GM19025 (cell line): Measurements from ENCODE around the gene C1S.

ENCODE experiments used
- ATAC-seq: cut with Tn5 transposase; IDR thresholded peaks from one replicate; pipeline ENCODE4 v1.9.1; 2021; ENCODE audit warnings: mild to moderate bottlenecking, low read depth, moderate library complexity; ENCODE audit not compliant: unreplicated experiment

Gene C1S

GRCh38 chr12:7073946-7074345, 13.4 kb downstream of the C1S start:
- no peak for ATAC-seq

- ATAC-seq = no peak
Observed at GRCh38 chr12:7075518-7075917, 15.0 kb downstream of the C1S start.

DNA sequence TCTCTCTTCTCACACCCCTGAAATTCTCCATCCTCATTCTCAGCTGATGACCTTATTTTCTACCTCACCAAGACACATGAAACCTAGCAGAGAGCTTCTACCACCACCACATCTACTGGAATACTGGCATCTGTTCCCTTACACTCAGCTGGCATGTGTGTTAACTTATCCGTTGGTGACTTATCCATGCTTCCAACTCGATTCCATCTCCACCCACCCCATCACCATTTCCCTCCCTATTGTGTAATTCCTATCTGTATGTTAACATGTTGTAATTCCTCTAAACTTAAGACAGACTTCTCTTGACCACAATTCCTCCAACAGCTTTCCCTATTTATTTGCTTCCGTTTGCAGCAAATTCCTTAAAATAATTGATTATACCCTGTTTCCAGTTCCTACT, 15.4 kb downstream of the C1S start:
- ATAC-seq = no peak

- no peak for ATAC-seq
Observed at GRCh38 chr12:7076493-7076892, 16.0 kb downstream of the C1S start.

DNA sequence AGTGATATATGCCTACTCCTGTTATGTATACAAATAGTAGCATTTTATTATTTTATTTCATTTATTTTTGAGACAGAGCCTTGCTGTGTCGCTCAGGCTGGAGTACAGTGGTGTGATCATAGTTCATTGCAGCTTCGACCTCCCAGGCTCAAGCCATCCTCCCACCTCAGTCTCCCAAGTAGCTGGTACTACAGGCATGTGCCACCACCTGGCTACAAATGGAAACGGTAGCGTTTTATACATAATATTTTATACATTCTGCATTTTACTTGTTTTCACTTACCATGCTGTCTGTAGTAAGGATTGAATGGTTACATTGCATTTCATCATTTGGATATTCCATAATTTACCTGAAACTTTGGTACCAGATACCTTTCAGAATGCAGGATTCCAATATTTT, 17.6 kb downstream of the C1S start:
- ATAC-seq = no peak

DNA sequence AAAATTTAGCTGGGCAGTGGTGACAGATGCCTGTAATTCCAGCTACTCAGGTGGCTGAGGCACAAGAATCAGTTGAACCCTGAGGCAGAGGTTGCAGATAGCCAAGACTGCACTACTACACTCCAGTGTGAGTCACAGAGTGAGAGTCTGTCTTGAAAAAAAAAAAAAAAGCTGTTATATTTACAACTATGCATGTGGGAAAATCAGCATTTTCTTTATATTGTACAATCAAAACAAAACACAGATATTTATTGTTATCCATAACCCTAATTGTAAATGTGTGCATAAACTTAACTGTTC, 19.3 kb downstream of the C1S start:
- no peak for ATAC-seq

DNA sequence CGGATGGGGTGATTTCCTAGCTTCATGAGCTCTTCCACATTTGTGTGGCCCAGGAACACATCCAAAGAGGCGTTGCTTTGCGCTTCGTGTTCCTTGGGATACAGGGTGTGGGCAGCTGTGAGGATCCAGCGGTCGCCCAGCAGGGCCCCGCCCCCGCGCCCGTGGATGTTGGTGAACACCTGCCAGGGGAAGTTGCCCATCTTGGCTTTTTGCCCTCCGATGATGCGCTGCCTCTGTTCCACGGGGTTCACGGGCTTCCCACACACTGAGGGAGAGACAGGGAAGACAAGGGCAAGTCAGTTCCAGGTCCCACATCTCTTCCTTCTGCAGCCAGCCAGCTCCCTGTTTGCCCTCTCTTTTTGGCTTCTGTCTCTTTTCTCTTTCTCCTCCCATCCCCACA, 20.5 kb downstream of the C1S start:
- no peak for ATAC-seq

DNA sequence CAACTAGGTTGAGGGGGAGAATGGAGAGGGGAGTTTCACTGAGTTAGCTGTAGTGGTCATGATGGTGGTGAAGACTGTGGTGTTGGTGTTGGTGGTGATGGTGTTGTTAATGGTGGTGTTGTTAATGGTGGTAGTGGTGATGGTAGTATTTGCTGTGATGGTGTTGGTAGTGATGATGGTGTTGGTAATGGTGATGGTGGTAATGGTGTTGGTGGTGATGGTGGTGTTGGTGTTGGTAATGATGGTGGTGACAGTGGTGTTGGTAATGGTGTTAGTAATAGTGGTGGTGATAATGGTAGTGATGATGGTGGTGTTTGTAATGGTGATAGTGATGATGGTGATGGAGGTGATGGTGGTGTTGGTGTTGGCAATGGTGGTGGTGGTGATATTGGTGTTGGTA, 22.6 kb downstream of the C1S start:
- no peak for ATAC-seq

- no peak for ATAC-seq
Observed at GRCh38 chr12:7089196-7089871, 28.8 kb downstream of the C1S start.

GRCh38 chr12:7090222-7090998, 29.9 kb downstream of the C1S start:
- ATAC-seq = no peak

- ATAC-seq = no peak
Observed at GRCh38 chr12:7091171-7091570, 30.7 kb downstream of the C1S start.

GRCh38 chr12:7091660-7092228, 31.2 kb downstream of the C1S start:
- ATAC-seq = no peak

GRCh38 chr12:7092229-7092985, 31.9 kb downstream of the C1S start, which contains the start of gene C1R:
Gene C1R (minus strand): TSS chr12:7092445. CDS start chr12:7092388, 57 bp downstream.
- no peak for ATAC-seq

GRCh38 chr12:7092986-7093460, 32.5 kb downstream of the C1S start:
- ATAC-seq = no peak

DNA sequence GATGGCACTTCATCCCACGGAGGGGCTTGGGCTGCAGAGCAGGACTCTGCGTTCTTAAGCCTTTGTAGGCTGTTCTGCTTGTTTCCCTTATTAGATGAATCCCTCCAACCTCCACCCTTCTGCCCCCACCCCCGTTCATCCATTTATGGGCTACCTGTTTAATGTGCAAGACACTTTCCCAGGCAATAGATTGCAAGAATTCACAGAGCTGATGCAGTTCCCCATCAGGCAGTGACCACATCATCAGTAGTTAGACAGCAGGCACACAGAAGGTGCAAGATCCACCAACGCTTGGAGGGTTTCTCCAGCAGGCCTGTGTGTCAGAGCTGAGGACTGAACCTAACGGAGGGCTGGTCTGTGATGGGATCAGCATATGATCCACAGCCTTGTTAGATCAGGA, 33.0 kb downstream of the C1S start:
- ATAC-seq = no peak

DNA sequence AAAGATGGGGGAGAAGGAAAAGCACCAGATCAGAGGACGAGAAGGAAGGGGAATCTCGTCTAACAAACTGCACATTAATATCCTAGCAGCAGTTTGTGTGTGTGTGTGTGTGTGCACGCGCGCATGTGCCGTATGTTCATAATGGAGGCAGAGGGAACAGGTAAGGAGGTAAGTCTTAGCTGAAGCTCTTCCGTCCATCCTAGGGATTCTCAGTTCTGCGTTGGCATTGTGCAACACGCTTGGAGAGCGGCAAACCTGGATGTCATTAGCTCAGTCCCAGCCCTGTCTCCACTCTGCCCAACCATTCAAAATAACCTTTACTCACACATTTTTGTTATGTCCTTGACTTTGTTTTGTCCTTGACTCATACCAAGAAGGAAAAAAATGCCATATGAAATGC, 33.4 kb downstream of the C1S start:
- no peak for ATAC-seq

DNA sequence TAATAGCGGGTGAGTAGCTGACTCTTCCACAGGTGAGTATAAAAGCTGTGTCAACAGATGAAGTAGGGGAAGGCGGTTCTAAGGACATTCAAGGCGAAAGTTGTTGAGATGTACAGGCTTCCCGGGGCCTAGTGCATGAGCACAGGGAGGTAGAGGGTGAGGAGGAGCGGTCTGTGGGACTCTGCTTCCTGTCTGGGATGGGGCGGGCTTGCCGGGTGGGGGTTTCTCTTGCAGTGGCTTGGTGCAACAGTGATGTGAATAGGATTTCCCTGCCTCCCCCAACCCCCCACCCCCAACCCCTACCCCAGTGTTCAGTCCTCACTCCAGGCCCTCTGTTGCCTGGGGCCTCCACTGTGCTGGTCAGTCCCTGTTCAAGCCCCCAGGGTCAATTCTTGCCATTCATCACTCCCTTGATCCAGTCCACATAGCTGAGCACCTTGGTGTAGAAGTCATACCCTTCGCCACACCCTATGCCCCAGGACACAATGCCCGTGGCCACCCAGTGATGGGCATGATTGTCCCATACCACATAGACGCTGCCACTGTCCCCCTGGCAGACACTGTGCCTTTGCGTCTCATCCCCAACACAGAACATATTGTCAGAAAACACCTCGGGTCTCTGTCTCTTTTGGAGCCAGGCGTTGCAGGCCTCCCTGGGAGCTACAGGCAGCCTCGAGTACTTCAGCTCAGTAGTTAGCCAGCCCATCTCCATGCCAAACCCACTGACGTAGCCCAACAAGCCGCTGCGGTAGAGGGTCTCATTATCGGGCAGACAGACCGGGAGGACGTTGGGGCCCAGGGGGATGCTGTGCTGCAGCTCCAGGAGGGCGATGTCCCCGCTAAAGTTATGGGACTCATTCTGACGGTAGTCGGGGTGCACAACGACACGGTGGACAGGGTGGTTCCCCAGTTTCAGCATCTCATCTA, 35.8 kb downstream of the C1S start:
- no peak for ATAC-seq

DNA sequence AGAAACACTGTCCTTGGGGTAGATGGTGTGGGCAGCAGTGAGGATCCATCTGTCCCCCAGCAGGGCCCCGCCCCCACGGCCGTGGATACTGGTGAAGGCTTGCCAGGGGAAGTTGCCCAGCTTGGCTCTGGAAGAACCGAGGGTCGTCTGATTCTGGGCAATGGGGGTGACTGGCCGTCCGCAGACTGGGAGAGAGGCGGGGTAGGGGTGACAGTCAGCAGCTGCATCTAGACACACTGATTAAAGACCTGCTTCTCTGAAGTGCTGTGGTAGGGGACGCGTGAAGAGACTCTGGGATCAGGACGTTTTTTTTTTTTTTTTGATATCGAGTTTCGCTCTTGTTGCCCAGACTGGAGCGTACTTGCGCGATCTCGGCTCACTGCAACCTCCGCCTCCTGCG, 36.5 kb downstream of the C1S start:
- no peak for ATAC-seq

GRCh38 chr12:7099290-7099996, 38.9 kb downstream of the C1S start:
- no peak for ATAC-seq
